NOMO-1 treated with DMSO at 0.1 percent for 48 hours (cell line): ENCODE data around the gene ESPNL.

Experiments used
- DNase-seq: peaks from one replicate; lab custom pipeline; 2025; ENCODE audit not compliant: unreplicated experiment; lab: John Stamatoyannopoulos, UW

The ESPNL gene

DNA sequence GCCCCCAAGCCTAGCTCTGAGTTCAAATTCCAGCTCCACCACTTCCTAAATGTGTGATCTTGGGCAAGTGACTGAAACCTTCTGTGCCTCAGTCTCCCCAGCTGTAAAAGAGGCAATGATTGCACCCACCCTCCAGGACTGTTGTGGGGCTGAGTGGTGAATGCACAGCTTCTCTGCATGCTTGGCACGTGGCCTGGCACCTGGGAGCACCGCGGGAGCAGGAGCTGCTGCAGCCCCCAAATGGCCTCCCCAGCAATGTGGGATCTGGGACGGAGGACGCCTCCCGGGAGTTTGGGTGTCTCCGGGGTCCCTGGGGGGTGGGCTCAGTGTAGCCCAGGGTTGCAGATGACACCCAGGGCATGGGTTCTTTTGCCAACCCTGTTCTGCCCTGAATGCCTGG is 39.9 kb downstream of the ESPNL start:
- no peak for DNase-seq

DNA sequence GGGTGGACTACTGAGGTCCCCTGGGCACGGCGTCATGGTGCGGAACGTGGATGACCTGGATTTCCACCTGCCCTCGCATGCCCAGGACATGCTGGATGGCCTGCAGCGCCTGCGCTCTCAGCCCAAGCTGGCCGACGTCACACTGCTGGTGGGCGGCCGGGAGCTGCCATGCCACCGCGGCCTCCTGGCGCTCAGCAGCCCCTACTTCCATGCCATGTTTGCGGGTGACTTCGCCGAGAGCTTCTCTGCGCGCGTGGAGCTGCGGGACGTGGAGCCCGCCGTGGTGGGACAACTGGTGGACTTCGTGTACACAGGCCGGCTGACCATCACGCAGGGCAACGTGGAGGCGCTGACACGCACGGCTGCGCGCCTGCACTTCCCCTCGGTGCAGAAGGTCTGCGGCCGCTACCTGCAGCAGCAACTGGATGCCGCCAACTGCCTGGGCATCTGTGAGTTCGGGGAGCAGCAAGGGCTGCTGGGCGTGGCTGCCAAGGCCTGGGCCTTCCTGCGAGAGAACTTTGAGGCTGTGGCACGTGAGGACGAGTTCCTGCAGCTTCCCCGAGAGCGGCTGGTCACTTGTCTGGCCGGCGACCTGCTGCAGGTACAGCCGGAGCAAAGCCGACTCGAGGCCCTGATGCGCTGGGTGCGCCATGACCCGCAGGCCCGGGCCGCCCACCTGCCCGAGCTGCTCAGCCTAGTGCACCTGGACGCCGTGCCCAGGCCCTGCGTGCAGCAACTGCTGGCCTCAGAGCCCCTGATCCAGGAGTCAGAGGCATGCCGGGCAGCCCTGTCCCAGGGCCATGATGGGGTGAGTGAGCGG is 40.8 kb downstream of the ESPNL start:
- no peak for DNase-seq

DNA sequence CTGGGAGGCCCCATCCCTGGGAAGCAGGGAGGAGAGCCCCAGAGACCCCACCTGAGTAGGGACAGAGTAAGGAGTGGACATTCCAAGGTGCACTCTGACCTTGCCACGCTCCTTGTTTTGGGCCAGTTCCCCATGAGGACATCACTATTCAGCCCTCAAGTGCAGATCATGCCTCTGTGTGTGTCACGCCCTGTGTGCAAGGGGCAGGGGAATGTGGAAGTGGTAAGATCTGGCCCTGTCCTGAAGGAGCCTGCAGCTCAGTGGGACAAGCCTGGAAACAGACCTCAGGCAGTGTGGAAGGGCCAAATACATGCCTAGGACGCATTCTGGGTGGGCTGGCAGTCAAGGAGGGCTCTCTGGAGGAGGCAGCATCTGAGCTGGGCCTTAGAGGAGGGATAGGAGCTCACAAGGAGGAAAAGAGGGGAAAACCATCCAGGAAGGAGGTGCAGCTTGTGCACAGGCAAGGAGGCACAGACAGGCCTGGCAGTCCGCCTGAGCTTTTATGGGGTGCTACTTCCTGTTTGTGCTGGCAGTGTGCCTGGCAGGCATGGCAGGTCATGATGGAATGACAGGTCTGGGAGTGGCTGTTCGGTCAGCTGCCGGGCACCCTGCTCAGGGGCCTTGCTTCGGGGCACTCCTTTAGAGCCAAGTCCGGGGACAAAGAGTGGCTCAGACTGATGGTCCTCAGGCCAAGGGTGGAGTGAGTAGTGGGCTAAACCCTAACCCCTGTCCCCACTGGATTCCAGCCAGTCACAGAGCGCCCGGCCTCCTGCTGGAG is 41.6 kb downstream of the ESPNL start:
- peak; percentile 34 for DNase-seq

DNA sequence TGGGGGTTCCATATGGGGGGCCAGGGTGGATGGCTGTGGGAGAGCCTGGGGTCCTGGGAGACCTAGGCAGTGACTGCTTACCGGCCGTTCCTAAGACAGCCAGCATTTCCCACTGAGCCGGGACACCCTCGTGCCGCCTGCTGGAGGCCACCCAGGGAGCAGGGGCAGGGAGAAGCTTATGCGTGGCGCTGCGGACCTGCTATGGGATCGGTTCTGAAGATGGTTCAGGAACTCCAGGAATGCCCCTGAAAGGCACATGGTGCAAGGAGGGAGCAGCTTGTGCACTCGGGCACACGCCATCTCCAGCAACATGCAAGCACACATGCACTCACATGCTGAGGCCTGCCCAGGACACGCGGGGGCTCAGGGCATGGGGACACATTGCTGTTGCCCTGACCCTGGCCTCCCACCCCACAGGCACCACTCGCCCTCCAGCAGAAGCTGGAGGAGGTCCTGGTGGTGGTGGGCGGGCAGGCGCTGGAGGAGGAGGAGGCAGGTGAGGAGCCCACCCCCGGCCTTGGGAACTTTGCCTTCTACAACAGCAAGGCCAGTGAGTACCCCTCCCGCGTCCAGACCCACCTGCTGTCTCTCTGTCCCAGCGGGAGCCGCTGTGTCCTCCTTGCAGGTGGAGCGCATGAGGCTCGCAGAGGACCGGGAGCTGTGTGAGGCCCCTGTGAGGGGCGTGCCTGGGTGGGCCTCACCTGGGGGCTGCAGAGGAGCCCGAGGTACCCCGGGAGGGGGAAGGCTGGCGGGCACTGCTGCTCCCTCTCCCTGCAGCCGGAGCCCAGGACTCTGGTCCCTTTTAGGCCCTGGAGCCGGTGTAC is 42.5 kb downstream of the ESPNL start:
- DNase-seq, result no peak

DNA sequence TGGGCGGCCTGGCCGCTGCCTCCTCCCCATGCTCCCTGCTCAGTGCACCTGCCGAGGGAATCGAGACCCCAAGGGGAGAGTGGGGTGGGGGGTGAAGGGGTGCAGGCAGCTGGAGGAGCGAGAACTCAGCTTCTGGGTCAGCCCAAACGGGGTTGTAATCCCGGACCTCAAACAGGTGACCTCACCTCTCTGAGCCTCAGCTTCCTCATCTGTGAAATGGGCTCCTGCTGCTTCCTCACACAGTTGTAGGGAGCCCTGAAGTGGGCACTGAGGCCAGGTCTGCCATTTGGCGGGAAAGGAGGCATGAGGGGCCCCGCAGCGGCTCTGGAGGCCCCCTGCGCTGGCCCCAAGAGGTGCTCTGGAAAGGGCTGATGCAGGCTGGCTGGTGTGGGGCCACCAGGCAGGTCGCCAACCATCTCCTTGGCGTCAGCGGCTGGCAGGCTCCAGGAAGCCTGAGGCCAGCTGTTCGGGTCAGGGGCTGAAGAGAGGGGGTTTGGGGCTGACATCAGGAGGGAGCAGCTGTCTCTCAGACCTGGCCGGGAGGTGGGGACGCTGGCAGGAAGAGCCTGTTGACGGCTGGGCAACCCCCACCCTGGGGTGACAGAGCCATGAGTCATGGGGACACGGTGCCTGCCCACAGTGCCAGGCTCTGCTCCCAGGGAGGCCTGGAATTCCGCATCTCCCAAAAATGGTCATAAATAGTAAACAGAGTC is 43.3 kb downstream of the ESPNL start:
- no peak for DNase-seq

DNA sequence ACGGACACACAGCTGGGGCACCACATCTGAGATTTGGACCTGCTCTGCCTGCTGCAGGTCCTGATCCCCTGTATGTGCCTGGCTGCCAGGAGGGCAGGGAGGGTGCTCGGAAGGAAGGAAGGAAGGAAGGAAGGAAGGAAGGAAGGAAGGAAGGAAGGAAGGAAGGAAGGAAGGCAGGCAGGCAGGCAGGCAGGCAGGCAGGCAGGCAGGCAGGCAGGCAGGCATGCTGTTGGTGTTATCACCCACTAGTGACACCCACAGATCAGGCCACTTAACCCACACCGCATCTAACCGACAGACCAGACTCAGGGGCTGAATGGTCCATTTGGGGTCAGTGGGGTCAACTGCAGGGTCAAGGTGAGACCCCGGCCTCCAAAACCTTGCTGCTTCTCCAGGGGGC is 44.1 kb downstream of the ESPNL start:
- no peak for DNase-seq

DNA sequence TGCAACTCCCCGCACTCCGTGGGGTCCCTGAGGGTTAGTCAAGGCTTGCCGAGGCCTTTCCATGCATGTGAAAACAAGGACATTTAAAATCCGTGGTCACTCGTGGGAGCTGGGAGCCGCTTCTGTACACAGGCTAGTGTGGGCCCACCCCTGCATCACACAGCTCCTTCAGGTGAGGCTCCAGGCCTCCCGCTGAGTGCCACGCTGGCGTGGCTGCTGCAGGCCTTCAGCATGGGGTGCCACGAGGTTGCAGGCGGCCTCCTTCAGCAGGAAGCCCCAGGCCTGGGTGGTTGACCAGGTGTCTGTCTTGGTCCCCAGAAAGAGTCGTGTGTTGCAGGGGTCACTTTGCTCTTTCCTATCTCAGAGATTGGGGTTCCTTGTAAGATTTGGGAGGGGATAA is 44.9 kb downstream of the ESPNL start:
- DNase-seq, result no peak

DNA sequence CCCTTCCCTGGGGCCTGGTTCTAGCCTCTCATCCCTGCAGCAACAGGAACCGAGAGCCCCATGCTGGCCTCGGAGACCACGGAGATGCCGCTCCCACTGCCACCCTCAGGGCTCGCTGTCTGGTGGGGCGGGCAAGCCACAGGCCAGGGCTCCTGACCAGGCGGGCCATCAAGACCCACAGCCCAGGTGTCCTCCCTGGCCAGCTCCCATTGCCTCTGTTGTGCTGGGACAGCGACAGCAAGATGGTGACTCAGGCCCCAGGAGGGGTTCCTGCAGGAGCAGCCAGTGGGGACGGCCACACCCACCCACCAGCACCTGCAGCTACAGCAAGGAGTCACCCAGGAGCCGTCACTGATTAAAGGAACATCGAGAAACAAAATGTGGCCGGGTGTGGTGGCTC is 45.7 kb downstream of the ESPNL start:
- no peak for DNase-seq

DNA sequence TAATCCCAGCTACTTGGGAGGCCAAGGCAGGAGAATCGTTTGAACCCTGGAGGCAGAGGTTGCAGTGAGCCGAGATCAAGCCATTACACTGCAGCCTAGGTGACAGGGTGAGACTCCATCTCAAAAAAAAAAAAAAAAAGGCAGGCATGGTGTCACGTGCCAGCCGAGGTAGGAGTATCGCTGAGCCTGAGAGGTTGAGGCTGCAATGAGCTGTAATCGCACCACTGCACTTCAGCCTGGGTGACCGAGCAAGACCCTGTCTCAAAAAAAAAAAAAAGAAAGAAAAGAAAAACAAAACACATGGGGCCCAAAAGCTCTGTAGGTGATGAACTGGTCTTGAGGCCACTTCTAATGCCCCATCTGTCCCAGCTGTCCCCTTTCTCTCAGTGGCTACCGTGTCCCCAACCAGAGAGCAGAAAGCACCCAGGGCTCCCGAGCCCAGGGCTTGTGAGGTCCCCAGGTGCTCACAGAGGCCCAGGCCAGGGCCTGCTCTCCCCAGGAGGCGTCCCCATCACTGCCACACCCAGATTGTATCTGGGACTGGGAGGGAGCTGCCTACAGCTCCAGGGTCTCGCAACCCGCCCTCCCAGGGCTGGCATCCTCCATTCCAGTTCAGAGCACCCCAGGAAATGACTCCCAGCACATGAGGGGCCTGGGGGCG is 46.9 kb downstream of the ESPNL start:
- no peak for DNase-seq

DNA sequence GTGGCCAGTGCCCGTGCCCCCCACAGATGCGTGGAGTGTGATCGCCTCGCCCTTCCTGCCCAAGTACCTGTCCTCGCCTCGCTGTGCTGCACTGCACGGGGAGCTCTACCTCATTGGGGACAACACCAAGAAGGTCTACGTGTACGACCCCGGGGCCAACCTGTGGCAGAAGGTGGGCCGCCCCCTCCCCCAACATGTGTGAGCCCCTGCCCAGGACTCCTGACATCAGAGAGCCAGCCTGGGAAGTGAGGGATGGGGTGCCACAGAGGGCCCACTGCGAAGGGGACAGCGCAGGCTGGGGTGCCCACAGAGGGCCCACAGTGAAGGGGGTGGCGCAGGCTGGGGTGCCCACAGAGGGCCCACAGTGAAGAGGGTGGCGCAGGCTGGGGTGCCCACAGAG is 48.8 kb downstream of the ESPNL start:
- DNase-seq, result no peak

DNA sequence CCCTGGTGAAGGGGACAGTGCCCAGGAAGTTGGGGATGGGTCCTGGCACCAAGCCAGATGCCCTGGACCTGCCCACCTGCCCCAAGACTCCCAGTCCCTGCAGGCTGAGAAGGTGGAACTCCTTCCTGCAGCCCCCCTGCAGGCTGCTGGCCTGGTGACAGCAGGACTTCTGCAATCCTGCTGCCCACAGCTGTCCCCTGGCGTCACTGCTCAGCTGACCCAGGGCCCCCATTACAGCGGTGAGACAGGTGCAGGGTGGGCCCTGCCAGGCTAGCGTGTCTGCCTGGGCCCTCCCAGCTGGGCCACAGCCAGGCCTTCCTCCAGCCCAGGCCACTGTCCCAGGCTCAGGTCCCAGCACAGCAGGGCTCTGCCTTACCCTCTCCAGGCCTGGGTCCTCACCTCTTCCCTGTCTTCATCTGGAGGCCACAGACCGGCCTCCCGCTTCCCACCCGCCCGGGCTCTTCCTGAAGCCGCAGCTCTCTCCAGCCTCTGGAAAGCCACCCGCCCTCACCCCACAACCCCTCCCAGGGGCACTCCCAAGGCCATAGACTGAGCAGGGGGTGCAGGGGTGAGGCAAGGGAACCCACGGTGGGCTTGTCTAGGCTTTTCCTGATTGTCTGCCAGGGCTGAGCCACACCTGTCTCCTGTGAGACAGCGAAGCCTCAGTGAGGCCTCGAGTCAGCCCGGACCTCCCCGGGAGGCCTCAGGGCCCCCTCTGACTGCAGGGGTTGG is 49.9 kb downstream of the ESPNL start:
- no peak for DNase-seq

DNA sequence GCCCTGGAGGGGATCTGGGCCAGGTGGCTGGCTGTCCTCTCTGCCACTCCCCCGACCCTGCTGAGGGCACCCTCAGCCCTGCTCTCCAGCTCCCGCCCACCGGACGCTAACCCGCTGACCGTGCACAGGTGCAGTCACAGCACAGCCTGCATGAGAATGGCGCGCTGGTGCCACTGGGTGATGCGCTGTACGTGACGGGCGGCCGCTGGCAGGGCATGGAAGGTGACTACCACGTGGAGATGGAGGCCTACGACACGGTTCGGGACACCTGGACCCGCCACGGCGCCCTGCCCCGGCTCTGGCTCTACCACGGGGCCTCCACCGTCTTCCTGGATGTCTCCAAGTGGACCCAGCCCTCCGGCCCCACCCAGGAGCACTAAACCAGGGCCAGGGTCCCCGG is 50.5 kb downstream of the ESPNL start:
- no peak for DNase-seq

DNA sequence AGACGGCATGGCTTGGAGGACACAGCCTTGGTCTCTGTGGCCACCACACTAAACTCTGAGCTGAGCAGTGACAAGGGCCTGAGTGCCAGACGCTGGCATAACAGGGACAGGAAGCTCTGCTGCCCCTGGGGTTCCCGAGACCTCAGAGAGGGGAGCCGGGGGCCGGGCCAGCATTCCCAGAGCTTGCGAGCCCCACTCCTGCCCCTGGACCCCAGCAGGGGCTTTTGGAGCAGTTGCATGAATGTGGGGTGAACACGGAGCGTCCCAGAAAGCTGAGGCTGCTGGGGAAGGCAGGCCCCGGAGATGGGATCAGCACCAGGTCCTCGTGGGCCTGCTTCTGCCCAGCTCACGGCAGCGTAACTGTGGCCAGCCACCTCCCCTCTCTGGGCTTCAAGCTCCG is 51.1 kb downstream of the ESPNL start:
- no peak for DNase-seq

DNA sequence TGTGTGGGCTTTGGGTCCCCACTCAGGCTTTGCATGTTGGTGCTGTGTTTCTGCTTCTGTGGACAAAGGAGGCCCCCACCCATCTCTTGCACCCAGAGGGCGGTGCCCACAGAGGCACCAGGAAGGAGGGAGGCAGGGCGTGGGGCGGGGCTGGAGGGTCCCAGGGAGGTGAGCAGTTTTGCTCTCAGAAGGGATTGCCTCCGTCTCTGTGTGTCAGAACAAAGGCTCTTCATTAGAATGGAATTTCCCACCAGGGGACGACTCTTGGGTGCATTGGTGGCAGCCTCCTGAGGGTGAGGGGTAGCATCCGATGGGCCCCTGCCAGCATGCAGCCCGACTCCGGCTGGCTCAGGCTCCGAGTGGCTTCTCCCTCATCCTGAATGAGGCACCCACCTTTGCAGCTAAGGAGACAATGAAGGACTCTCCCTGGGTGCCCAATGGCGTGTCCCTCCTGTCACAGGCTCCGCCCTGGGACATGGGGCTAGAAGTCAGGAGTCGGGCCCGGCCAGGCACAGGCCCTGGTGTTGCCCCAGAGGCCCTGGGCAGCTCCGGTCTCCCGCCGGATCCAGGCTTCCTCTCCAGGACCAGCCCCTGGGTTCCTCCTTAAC is 51.6 kb downstream of the ESPNL start:
- no peak for DNase-seq

DNA sequence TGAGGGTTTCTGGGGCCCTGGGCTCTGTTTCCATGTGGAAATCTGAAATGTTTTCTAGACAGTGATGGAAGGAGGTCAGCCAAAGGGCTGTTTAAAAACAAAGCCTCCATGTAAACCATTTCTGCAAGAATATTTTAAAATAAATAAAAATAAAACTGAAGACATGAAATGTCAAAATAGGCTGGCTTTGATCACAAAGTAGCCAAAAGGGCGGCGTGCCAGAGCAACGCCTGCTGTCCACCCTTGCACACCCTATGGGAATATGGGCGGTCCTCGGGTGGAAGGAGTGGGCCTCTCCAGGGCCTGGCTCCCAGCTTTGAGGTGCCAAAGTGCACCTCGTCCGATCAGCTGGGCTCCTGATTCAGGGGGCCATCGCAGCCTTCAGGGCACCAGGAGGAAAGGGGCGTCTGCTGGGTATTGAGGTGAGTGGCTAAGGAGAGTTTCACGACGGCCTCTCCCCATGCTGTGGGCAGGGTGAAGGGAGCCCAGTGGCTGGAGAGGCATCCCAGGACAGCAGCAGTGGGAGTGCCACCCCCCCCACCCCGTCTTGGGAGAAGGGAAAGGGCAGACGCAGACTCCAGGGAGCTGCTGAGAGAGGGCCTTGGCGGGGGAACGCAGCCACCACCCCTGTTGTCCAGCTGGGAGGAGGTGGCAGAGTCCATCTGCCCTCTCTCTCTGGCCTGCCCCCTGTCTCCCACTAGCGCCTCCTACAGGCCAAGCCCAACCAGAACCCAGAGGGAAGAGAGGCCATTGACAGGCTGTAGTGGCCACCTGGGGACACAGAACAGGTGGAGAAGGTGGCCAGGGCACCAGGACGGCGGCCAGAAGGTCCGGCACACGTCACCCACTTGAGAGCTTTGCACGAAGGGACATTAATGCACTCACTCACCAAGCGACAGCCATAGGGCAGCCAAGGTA is 52.9 kb downstream of the ESPNL start:
- DNase-seq, result no peak

DNA sequence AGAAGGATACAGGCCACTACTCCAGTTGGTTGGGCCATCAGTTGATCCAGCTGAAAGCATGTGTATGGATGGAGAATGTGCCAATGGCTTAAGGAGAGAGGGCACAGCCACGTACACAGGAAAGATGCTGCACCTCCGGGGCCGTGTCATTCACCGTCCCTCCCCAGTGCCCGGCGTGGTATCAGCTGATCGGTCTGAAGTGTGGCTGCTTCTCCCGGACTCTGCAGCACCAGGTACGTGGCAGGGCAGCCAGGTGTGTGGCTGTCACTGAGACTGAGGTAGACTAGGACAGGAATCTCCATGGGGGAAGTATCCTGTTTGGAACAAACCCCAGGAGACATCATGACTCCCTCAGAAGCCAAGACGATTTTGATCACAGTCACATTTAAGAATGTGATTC is 54.4 kb downstream of the ESPNL start:
- no peak for DNase-seq

DNA sequence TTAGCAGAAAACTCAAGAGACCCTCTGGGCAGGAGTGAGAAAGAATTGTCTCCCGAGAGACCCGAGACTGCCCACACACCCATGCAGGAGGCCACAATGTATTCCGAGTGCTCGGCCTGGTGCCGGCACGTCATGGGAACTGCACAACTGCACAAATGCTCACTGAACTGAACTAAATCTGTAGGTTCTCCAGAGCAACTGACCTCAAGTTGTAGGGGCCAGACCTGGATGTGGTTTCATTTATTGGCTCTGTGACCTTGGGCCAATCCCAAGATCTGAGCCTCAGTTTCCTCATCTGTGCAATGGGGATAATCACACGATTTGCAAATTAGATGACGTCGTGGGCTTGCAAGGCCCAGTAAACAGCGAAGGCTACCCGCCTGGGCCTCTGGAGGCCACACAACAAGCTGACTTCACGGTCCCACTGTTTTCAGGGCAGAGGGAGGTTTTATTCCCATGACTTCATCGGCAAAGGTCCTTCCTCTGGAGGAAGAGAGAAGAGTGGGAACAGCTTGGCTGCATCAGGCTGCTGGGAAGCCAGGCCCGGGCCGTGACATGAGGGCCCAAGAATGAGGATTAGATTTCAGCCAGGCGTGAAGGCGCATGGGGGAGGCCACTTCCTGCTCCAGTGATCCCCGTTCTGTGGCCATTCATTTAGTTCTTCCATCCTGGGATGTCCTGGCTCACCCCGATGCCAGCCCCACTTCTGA is 55.1 kb downstream of the ESPNL start:
- DNase-seq, result no peak
